Activated CD4-positive, alpha-beta T cell treated with anti-CD3 and anti-CD28 coated beads for 48 hours (primary cell): ENCODE measurements around the gene TOP2A.
"Not testable (repeated sequence)": the region's sequence is repeated elsewhere in the genome, so short reads cannot be mapped to it uniquely, and the experiment has no call there.

Source experiments
- DNase-seq: peaks from one replicate; pipeline ENCODE4 v3.0.0-alpha.2; 2020

The TOP2A gene

DNA sequence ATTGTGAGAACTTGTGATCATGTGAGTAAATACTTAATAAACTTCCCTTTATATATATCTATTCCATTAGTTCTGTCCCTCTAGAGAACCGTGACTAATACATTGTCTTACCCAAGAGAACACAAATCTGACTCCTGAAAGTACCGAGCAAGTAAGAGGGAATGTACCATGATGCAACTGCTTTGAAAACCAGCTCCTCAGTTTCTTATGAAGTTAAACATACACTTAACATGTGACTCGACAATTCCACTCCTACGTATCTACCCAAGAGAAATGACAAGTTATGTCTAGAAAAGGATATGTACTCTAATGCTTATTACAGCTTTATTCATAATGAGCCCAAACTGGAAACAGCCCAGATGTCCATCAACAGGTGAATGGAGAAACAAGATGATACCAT lies 44.4 kb downstream of the TOP2A start:
- DNase-seq: no peak

DNA sequence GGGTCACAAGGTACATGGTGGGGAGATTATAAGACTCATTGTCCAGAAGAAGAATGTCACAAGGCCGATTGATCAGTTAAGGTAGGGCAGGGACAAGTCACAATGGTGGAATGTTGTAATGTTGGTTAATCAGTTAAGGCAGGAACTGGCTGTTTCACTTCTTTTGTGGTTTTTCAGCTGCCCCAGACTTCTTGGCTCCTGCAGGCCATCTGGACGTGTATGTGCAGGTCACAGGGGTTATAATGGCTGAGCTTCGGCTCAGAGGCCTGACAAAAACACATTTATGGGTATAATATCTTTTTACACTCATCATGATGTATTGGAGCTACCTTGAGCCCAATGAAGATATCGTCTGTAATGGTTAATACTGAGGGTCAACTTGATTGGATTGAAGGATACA lies 45.1 kb downstream of the TOP2A start:
- not testable (repeated sequence) for DNase-seq

DNA sequence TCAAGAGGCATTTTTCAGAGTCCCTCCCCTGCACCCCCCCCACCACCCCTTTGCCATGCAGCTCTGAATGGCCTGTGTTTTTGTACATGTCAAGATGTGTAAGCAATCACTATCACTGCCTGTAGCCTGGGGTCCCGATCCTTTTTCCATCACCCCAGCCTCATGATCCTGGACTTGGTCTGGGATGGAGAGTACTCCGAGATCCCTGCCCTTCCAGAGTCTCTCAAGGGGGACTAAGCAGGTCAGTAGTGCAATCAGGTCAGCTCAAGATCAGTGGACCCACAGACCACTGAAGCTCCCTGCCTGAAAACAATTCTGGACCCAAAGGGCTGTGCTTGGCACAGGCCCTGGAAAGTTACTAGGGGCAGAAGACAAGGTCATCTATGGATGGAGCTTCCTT lies 45.7 kb downstream of the TOP2A start:
- no peak for DNase-seq

DNA sequence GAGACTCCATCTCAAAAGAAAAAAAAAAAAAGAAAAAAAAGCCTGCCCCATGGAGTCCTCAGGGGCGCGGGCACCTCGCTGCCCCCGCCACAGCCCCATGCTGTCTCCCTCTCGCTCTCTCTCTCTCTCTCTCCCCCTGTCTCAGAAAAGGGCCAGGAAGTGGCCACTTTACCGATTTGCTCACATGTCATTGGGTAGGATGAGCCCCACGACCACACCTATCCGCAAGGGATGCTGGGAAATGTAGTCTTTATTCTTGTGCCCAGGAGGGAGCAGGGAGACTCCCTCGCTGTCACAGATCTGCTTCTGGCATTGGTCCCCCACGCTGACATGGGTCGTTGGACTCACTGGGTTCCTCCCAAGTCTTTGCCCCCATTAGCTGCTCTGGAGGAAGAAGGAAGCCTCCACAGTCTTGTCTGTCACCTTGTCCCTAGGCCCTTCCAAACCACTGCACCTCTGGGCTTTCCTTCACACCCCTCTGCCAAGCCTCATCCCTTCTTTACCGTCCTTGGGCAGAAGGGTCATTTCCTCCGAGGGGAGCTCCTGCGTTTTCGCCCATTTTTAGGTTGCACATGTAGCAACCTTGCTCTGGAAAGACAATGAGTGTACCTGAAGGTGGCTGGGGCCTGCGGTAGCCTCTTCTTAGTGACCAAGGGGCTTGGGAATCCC lies 46.3 kb downstream of the TOP2A start:
- peak; percentile 42 for DNase-seq

- no peak for DNase-seq
These were observed 47.8 kb downstream of the TOP2A start for GRCh38 chr17:40369923-40370322.

DNA sequence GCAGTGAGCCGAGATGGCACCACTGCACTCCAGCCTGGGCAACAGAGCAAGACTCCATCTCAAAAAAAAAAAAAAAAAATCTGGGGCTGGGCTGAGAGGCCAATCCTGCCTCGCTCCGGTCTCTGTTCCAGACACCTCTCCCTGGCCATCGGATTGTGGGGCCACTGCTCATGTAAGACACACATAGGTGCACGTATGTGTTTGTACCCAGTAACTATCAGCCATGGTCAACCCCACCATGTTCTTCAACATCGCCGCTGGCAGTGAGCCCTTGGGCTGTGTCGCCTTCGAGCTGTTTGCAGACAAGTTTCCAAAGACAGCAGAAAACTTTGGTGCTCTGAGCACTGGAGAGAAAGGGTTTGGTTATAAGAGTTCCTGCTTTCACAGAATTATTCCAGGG lies 50.0 kb downstream of the TOP2A start:
- DNase-seq: not testable (repeated sequence)

DNA sequence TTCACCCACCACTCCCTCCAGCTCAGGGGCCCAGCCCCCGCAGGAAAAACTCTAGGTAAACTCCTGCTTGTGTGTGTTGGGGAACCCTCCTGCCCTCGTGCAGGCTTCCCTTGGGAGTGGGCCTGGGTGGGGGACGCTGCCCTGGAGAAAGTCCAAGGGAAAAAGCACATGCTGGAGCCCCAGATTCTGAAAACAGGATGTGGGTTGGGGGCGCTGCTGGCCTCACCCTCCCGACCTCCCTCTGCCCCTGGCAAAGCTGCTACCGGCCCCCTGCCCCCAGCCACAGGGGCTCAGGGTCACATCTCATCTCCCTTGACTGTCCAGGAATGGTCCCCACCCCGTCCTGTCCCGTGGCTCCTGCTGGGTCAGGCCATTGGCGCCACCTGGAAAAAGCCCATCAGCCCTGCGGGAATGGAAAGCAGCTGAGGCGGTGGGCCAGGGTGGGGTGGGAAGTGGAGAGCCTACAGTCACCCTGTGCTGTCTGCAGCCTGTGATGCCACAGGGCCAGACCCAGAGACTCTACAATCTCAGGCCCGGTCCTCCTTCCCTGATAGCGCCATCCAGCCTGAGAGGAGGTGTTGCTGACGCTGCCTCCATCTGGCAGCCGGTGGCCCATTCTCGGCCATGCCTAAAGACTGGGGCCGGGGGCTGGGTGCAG lies 50.7 kb downstream of the TOP2A start:
- DNase-seq: no peak

DNA sequence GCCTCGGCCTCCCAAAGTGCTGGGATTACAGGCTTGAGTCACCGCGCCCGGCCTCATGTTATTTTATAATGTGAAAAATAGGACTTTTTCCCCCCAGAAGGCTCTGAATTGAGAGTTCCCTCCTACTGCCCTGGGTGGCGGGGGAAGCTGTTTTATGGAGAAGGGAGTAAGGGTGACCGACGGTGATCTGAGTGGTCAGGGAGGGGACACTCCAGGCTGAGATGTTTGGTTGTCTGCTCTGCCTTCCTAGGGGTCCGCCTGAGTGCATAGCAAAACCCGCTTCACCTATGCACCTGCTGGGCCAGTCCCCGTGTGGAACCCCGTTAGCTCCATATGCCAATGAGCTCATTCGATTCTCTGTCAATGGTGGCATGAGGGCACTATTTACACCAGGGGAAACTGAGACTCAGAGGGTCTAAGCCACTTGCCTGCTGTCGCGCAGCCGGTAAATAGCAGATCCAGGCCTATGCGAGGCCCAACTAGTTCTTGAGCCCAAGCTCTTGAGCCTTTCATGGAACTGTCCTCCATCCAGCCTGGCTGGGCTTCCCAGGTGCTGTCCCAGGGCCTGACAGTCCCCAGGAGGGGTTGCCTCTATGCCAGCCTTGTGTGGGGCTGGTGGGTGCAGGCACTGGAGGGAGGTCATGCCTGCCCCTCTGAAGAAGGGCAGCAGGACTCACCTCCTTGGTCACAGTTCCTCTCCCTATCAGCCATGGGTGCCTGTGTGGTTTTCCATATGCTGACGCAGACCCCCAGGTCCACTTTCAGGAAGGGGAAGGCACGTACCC lies 51.4 kb downstream of the TOP2A start:
- no peak for DNase-seq

DNA sequence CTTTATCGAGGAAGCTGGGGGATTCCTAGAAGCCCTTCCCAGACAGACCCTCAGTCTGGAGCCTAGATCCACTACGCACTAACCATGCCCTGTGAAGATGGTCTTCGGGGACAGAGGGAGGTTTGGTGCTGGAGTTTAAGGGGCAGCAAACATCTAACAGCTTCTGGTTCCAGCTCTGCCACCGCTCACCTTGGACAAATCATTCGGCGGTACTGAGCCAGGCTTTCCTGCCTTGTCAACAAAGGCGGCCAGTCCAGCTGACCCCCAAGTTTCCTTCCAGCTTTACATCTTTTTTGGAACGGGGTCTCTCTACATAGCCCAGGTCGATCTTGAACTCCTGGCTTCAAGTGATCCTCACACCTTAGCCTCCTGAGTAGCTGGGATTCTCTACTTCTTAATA lies 52.8 kb downstream of the TOP2A start:
- DNase-seq: no peak

- no peak for DNase-seq
These were observed 53.4 kb downstream of the TOP2A start, which contains the start of gene GJD3 for GRCh38 chr17:40364121-40364861. GJD3 (minus strand) TSS chr17:40364737; CDS start chr17:40363815, 922 bp downstream.

GRCh38 chr17:40363111-40363827 lies 54.4 kb downstream of the TOP2A start:
- peak; percentile 50 for DNase-seq

DNA sequence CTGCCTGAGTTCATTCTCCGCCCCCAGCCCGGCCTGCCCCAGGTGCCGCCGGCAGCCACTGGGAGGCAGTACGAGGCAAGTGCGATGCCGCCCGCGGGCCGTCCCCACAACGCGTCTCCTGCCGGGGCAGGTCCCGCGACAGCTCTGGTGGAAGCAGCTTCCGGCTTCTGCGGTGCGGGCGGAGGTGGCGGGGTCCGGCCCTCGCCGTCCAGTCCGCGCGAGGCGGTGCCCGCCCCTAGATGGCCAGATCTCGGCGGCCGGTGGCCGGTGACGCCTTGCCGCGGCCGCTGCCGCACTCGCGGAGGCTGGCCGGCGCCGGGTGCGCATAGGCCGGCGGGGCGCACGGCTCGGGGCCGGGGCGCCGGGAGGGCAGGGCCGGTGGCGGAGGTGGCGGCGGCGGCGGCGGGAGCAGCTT lies 55.0 kb downstream of the TOP2A start:
- DNase-seq: peak; percentile 93

GRCh38 chr17:40361925-40362695 lies 55.6 kb downstream of the TOP2A start:
- DNase-seq: no peak

DNA sequence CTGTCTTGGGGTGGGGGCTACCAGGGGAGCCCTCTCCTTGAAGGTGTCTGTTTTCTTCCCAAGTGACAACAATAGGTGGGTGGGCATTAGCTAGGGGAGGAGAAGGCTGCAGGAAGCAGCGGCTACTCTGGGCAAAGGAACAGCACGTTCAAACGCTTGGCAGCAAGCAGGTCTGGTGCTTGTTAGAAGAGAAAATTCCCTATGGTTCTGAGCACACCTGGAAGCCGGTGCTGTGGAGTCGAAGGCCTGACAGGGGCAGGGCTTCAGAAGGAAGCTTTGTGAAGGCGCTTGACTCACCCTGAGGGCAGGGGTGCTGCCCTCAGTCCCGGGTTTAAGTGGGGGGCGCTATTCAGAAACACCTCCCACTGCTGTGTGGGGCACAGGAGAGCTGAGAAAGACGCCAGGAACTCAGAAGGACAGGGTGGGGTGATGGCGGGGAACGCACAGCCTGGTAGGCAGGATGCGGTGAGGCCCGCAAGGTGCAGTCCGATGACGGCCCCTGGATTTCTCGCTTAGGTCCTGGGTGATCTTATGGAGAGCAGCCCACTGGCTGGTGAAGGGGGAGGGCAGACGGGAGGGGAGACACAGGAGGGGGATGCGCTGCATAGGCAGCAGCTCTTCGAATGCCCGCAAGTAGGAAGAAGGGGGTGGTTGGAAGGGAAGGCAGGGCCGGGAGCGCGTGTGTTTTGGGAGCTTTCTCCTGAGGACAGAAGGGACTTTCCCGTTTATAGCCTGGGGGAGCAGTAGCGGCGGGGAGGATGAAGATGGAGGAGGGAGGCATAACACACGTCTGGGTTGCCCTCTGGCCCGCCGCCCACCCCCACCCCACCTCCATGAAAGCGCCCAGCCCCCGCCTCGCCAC lies 56.4 kb downstream of the TOP2A start:
- no peak for DNase-seq

- DNase-seq: no peak
These were observed 57.6 kb downstream of the TOP2A start for GRCh38 chr17:40360091-40360490.

DNA sequence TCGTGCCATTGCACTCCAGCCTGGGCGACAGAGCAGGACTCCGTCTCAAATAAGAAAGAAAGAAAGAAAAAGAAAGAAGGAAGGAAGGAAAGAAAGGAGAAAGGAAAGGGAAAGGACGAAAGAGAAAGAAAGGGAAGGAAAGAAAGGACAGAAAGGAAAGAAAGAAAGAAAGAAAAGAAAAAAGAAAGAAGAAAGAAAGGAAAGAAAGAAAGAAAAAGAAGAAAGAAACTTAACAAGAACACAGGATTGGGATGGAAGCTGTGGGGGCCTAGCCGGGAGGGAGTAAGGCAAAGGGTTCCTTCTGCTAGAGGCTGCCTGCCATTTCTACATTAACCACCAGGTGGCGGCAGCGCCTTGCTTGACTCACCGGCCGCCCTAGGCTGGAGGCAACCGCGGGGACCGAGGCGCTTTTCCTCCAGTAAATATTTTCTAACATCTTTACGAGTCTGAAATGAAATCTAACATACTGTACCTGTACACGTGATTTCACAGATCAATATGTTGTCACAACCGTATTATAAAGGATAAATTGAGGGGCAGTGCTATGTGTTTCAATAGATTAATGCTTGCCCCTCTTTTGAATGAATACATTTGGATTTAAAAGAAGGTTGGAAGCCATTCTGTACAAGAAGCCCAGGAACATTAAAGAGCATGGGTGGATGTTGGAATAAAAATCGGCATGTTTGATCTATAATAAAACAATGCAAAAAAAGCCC lies 59.2 kb downstream of the TOP2A start:
- peak; percentile 94 for DNase-seq

DNA sequence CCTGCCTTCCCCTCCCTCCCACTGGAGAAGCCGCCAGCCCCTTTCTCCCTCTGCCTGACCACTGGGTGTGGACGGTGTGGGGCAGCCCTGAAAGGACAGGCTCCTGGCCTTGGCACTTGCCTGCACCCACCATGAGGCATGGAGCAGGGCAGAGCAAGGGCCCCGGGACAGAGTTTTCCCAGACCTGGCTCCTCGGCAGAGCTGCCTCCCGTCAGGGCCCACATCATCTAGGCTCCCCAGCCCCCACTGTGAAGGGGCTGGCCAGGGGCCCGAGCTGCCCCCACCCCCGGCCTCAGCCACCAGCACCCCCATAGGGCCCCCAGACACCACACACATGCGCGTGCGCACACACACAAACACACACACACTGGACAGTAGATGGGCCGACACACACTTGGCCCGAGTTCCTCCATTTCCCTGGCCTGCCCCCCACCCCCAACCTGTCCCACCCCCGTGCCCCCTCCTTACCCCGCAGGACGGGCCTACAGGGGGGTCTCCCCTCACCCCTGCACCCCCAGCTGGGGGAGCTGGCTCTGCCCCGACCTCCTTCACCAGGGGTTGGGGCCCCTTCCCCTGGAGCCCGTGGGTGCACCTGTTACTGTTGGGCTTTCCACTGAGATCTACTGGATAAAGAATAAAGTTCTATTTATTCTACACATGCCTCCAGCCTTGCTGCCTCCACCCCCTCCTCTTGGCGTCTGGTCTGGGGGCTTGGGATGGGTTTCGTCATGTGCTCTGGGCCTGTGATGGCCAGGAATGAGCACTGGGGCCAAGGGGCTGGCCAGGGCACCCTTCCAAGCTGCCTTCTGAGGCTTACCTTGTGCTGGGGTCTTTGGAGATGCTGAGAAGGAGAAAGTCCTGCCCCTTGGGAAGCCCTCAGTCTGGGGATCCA lies 60.5 kb downstream of the TOP2A start:
- no peak for DNase-seq

DNA sequence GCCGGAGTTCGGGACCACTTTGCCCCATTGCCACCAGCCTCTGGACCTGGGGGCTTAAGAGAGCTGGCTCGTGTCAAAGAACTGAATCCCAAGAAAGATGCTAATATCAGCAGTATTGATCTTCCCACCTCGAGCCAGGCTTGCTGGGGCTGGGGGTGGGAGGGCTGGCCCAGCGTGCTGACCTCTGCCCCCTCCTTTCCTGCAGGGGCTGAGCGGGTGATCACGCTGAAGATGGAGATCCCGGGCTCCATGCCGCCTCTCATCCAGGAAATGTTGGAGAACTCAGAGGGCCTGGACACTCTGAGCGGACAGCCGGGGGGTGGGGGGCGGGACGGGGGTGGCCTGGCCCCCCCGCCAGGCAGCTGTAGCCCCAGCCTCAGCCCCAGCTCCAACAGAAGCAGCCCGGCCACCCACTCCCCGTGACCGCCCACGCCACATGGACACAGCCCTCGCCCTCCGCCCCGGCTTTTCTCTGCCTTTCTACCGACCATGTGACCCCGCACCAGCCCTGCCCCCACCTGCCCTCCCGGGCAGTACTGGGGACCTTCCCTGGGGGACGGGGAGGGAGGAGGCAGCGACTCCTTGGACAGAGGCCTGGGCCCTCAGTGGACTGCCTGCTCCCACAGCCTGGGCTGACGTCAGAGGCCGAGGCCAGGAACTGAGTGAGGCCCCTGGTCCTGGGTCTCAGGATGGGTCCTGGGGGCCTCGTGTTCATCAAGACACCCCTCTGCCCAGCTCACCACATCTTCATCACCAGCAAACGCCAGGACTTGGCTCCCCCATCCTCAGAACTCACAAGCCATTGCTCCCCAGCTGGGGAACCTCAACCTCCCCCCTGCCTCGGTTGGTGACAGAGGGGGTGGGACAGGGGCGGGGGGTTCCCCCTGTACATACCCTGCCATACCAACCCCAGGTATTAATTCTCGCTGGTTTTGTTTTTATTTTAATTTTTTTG lies 61.6 kb downstream of the TOP2A start:
- DNase-seq: no peak
